Hepatocyte (in vitro differentiated cells): ENCODE results near the gene PRDX3. TPM values are rescaled to one million over a fixed set of nuclear protein-coding genes. Genes with fewer than 3 reads are reported as not detected.
A peak's percentile ranks its signal among the peaks of the same experiment; 100 is the strongest.

Experiments
- DNase-seq: peaks from one replicate; pipeline ENCODE4 v3.0.0-alpha.2; 2016; ENCODE audit warnings: low spot score
- H2AFZ ChIP-seq: fragments of 200-600 bp; sonication (generic); 2 replicates; pipeline ENCODE4 v1.6.0; 2016; ENCODE audit warnings: antibody characterized with exemption, mild to moderate bottlenecking
- H3K27ac ChIP-seq: fragments of 200-600 bp; sonication (generic); 2 replicates; pipeline ENCODE4 v1.5.1; 2016; ENCODE audit warnings: mild to moderate bottlenecking
- H3K27me3 ChIP-seq: fragments of 200-600 bp; sonication (generic); 2 replicates; pipeline ENCODE4 v1.6.1; 2016
- H3K36me3 ChIP-seq: fragments of 200-600 bp; sonication (generic); replicated peaks from 2 replicates; pipeline ENCODE4 v1.5.1; 2016; ENCODE audit warnings: low read depth; ENCODE audit not compliant: insufficient read depth
- H3K4me1 ChIP-seq: fragments of 200-600 bp; sonication (generic); 2 replicates; pipeline ENCODE4 v1.5.1; 2016; ENCODE audit warnings: mild to moderate bottlenecking, moderate library complexity; ENCODE audit not compliant: insufficient read depth
- H3K4me2 ChIP-seq: fragments of 200-600 bp; sonication (generic); 2 replicates; pipeline ENCODE4 v1.6.0; 2016
- H3K4me3 ChIP-seq: fragments of 200-600 bp; sonication (generic); 2 replicates; pipeline ENCODE4 v1.5.1; 2016; ENCODE audit warnings: mild to moderate bottlenecking
- H3K79me2 ChIP-seq: fragments of 200-600 bp; sonication (generic); 2 replicates; pipeline ENCODE4 v1.6.0; 2017; ENCODE audit warnings: mild to moderate bottlenecking
- H3K9me2 ChIP-seq: fragments of 200-600 bp; sonication (generic); replicated peaks from 2 replicates; pipeline ENCODE4 v1.6.0; 2017; ENCODE audit warnings: mild to moderate bottlenecking; ENCODE audit not compliant: insufficient read depth
- H3K9me3 ChIP-seq: fragments of 200-600 bp; sonication (generic); 2 replicates; pipeline ENCODE4 v1.5.1; 2016; ENCODE audit warnings: low read depth, mild to moderate bottlenecking
- H4K20me1 ChIP-seq: fragments of 200-600 bp; sonication (generic); 2 replicates; pipeline ENCODE4 v1.6.0; 2016; ENCODE audit warnings: mild to moderate bottlenecking; ENCODE audit not compliant: insufficient read depth, poor library complexity, severe bottlenecking
- CTCF ChIP-seq: fragments of 200-600 bp; sonication (generic); IDR thresholded peaks from 2 replicates; pipeline ENCODE4 v1.5.1; 2016; ENCODE audit warnings: antibody characterized with exemption, mild to moderate bottlenecking; ENCODE audit not compliant: poor library complexity
- EZH2 ChIP-seq: fragments of 200-600 bp; sonication (generic); IDR thresholded peaks from 2 replicates; pipeline ENCODE4 v1.6.1; 2016; ENCODE audit warnings: antibody characterized with exemption, mild to moderate bottlenecking, borderline replicate concordance
- EZH2phosphoT487 ChIP-seq: fragments of 200-600 bp; sonication (generic); IDR thresholded peaks from one replicate; pipeline ENCODE4 v1.6.1; 2018; ENCODE audit warnings: antibody characterized with exemption, mild to moderate bottlenecking, low read depth, moderate library complexity; ENCODE audit not compliant: unreplicated experiment, severe bottlenecking
- WGBS: methylation state at CpG from one replicate; pipeline ENCODE4 v1.1.6; 2016; ENCODE audit warnings: low lambda C conversion rate; ENCODE audit errors: missing lambda C conversion rate; 5-methylcytosine and 5-hydroxymethylcytosine counted together
- polyA plus RNA-seq: library from polyadenylated mRNA; unstranded; fragments of >200 nt; fragmentation: Nextera tagmentation; extraction: Ambion mirVana; gene quantifications from 2 replicates; pipeline ENCODE4 v1.2.1, GENCODE V29; 2016
- total RNA-seq: library from RNA; depleted of rRNA; stranded (reverse); fragments of >200 nt; gene quantifications from 2 replicates; pipeline ENCODE4 v1.2.3, GENCODE V29; 2014

Gene PRDX3
- total and polyA plus RNA-seq, 2 experiments from 2014 or later, result 294 to 333 TPM

DNA sequence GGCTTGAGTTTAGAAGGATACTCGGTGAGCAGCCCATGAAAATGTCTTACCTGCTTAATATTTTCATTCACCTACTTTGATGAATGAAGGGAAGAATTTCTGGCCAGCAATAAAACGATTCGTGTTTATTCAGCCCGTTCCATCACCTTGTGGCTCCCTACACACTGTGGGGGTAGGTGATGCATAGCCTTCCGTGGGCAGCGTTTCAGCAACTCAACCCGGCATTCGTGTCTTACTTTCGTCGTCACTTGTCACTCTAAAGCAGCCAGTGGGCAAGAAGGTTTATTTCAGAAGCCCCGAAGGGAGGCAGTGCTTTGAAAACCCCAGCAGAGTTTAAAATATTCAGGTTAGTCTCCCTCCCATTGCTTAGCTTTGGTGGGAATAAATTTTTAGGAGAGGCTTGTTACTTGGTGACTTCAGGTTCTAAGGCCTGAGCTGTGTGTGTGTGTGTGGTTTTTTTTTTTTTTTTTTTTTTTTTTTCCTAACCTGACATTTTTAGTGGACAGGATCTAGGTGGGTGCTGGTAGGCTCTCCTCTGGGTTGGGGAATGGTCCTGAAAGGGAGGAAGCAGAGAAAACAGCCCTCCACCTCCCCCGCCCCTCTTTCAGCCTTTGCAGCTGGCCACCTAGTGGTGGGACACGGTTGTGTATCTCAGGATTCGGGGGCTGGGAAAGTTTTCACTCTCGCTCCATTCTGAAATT, 30.6 kb upstream of the PRDX3 start:
- no peaks in the 10 kb centered on the region for H3K36me3 ChIP-seq
- DNase-seq, result peak; percentile 78
- H4K20me1 ChIP-seq, result no peaks in the 10 kb centered on the region
- no peaks in the 10 kb centered on the region for H3K9me3 ChIP-seq
- WGBS, result 18% methylated on average over 15 of the region's 15 CpGs
- no peaks in the 10 kb centered on the region for H3K27me3 ChIP-seq
- H3K4me2 ChIP-seq, result peak overlapping the region; percentile 83
- H3K4me3 ChIP-seq, result peak overlapping the region; percentile 71
- H3K27ac ChIP-seq, result peak overlapping the region; percentile 92
- peaks cover 52% of the 10 kb centered on the region for H3K79me2 ChIP-seq
- no peaks in the 10 kb centered on the region for H3K9me2 ChIP-seq
- H2AFZ ChIP-seq, result no peak overlapping the region
- TF ChIP-seq CTCF (peak; percentile 68), EZH2 (no peak)
- H3K4me1 ChIP-seq, result peaks cover 36% of the 10 kb centered on the region

DNA sequence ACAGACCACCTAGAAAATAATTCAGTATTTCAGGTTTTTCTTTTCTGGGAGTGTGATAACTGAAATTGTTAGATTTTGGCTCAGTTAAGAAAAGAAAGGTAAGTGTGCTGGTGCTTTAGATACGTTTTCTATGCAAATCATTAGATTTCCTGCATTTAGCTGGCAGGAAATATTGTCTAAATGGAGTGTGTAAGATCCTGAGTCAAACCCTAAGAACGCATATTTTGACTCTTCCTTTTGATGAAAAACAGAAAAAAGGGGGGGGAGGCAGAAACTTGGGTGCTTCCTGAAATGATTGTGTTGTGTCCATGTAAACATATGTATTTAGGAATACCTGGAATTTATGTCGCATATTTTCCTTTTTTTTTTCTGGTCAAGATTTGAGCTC, 29.9 kb upstream of the PRDX3 start:
- Histone ChIP-seq H2AFZ (peak overlapping the region; percentile 35), H4K20me1 (no peaks in the 10 kb centered on the region), H3K27me3 (no peaks in the 10 kb centered on the region), H3K79me2 (peaks cover 45% of the 10 kb centered on the region), H3K4me2 (peak overlapping the region; percentile 83), H3K9me3 (no peaks in the 10 kb centered on the region), H3K36me3 (no peaks in the 10 kb centered on the region), H3K9me2 (no peaks in the 10 kb centered on the region), H3K4me1 (peaks cover 36% of the 10 kb centered on the region), H3K27ac (peak overlapping the region; percentile 92), H3K4me3 (peak overlapping the region; percentile 71)
- WGBS, result 26% methylated on average over 3 of the region's 3 CpGs
- TF ChIP-seq EZH2phosphoT487 (no peak), EZH2 (no peak), CTCF (no peak)
- DNase-seq, result no peak

GRCh38 chr10:119207713-119208552, 29.3 kb upstream of the PRDX3 start:
- TF ChIP-seq EZH2, result no peak
- TF ChIP-seq EZH2phosphoT487, result no peak
- peak overlapping the region; percentile 71 for H3K4me3 ChIP-seq
- H3K27me3 ChIP-seq, result no peaks in the 10 kb centered on the region
- DNase-seq, result peak; percentile 73
- no peaks in the 10 kb centered on the region for H3K9me3 ChIP-seq
- no peaks in the 10 kb centered on the region for H4K20me1 ChIP-seq
- peaks cover 39% of the 10 kb centered on the region for H3K79me2 ChIP-seq
- WGBS, result under 1% methylated on average over 54 of the region's 62 CpGs
- peak overlapping the region; percentile 92 for H3K27ac ChIP-seq
- H3K4me1 ChIP-seq, result peaks cover 34% of the 10 kb centered on the region
- H3K4me2 ChIP-seq, result peak overlapping the region; percentile 83
- peak overlapping the region; percentile 35 for H2AFZ ChIP-seq
- H3K9me2 ChIP-seq, result no peaks in the 10 kb centered on the region
- H3K36me3 ChIP-seq, result no peaks in the 10 kb centered on the region

DNA sequence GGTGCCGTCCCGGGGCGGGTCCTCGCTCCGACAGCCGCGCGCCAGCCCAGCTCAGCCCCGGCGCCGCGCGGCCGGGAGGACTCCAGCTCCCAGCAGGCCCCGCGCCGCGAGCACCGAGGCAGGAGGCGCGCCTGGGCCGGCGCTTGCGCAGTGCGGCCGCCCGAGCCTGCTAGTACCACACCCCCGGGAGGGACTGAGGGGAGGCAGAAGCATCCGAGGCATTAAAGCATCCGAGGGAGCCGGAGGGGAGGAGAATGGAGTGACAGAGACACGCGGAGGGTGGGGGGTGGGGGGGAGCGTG, 28.7 kb upstream of the PRDX3 start, which contains the start of gene GRK5:
Gene GRK5, plus strand, starts transcription at position 206 of the 301 bp plus-strand sequence. CDS start 347 bp downstream, outside the sequence.
- no peaks in the 10 kb centered on the region for H3K9me3 ChIP-seq
- H3K4me3 ChIP-seq, result peak within 1 kb of the TSS; percentile 89
- no peaks in the 10 kb centered on the region for H3K27me3 ChIP-seq
- DNase-seq, result peak; percentile 99
- H3K4me2 ChIP-seq, result peak within 1 kb of the TSS; percentile 84
- peaks cover 33% of the 10 kb centered on the region for H3K79me2 ChIP-seq
- H4K20me1 ChIP-seq, result no peaks in the 10 kb centered on the region
- H2AFZ ChIP-seq, result peak within 1 kb of the TSS; percentile 55
- peaks cover 28% of the 10 kb centered on the region for H3K4me1 ChIP-seq
- no peaks in the 10 kb centered on the region for H3K9me2 ChIP-seq
- H3K27ac ChIP-seq, result peak within 1 kb of the TSS; percentile 99
- WGBS, result 2% methylated on average over 21 of the region's 34 CpGs
- TF ChIP-seq EZH2 (no peak), CTCF (no peak), EZH2phosphoT487 (no peak)
- no peaks in the 10 kb centered on the region for H3K36me3 ChIP-seq
